Prostate gland (tissue), 2 donors: ENCODE data around the gene TMEM214.

Experiments used
- CTCF ChIP-seq, 4 experiments: fragments of 200-600 bp in 2 of 4; fragments of 450-650 bp in 2 of 4; sonication (generic) in 2 of 4; IDR thresholded peaks; 1 replicate in 3 of 4; 2 replicates in 1 of 4; pipeline ENCODE4 v1.5.1; 2016 to 2019; ENCODE audit warnings: antibody characterized with exemption in 4 of 4, mild to moderate bottlenecking in 2 of 4, moderate library complexity in 2 of 4
- POLR2A ChIP-seq: fragments of 450-650 bp; IDR thresholded peaks from one replicate; pipeline ENCODE4 v1.6.1; 2016; ENCODE audit warnings: antibody characterized with exemption, mild to moderate bottlenecking

GRCh38 chr2:27054721-27055120, 22.0 kb downstream of the TMEM214 start:
- TF ChIP-seq CTCF (IDR thresholded peaks at IDR 0.05) (no peak), POLR2A (no peak)
